Measurements from ENCODE around the gene AMDHD2.

Gene AMDHD2, protein sequence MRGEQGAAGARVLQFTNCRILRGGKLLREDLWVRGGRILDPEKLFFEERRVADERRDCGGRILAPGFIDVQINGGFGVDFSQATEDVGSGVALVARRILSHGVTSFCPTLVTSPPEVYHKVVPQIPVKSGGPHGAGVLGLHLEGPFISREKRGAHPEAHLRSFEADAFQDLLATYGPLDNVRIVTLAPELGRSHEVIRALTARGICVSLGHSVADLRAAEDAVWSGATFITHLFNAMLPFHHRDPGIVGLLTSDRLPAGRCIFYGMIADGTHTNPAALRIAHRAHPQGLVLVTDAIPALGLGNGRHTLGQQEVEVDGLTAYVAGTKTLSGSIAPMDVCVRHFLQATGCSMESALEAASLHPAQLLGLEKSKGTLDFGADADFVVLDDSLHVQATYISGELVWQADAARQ

DNA sequence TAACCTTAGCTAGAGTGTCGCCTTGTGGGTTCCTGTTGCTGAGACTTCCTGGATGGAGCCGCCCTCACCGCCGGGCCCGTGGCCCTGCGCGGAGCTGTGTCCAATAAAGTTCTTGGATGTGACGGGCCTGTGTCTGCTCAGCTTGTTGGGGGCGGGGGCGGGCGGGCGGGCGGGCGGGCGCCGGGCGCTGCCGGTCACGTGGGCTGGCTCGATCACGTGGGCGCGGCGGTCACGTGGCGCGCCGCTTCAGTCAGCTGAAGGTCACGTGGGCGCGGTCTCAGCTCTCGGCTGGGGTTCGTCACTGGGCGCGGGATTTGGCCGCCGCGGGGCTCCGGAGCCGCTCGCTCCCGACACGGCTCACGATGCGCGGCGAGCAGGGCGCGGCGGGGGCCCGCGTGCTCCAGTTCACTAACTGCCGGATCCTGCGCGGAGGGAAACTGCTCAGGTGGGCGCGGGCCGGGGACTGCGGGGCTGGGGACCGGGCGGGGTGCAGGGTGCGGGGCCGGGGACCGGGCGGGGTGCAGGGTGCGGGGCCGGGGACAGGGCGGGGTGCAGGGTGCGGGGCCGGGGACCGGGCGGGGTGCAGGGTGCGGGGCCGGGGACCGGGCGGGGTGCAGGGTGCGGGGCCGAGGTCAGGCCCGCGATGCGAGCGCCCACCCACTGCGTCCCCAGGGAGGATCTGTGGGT lies at the start of gene AMDHD2:
Gene AMDHD2 (plus strand): TSS at position 275 of the 687 bp plus-strand sequence. CDS start 88 bp downstream, at position 363.
- peak within 1 kb of the TSS; percentile 90 for H3K4me3 Mint-ChIP-seq
- H3K4me1 Mint-ChIP-seq (ENCODE audit: low read depth): peaks cover 50% of the 10 kb centered on the region
- H3K36me3 Mint-ChIP-seq: no peaks in the 10 kb centered on the region
- H3K27ac Mint-ChIP-seq: peak within 1 kb of the TSS; percentile 93
- H3K9me3 Mint-ChIP-seq (ENCODE audit: low read depth): no peaks in the 10 kb centered on the region
- no peaks in the 10 kb centered on the region for H3K27me3 Mint-ChIP-seq

DNA sequence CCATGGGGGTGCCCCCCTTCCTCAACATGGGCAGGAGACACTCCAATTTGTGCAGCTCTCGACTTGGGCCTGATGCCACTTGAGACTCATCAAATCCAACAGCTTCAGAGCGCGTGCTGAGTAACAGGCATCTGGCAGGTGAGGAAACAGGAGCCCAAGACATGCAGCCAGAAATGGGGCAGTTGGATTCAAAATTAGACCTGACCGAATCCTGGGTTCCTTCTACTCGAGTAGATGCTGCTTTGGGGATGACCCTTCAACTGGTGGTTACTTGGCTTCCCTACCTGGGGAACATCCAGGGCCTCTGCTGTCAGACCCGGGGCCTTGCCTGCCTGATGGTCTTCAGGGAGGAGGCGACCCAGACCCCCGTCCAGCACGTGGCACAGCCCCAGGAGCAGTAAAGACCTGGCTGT lies 49.6 kb upstream of the AMDHD2 start:
- no peaks in the 10 kb centered on the region for H3K9me3 Mint-ChIP-seq (ENCODE audit: low read depth)
- peaks cover 8% of the 10 kb centered on the region for H3K4me1 Mint-ChIP-seq (ENCODE audit: low read depth)
- H3K27ac Mint-ChIP-seq: no peak overlapping the region
- H3K4me3 Mint-ChIP-seq: no peak overlapping the region
- peaks cover 6% of the 10 kb centered on the region for H3K27me3 Mint-ChIP-seq
- H3K36me3 Mint-ChIP-seq: no peaks in the 10 kb centered on the region

DNA sequence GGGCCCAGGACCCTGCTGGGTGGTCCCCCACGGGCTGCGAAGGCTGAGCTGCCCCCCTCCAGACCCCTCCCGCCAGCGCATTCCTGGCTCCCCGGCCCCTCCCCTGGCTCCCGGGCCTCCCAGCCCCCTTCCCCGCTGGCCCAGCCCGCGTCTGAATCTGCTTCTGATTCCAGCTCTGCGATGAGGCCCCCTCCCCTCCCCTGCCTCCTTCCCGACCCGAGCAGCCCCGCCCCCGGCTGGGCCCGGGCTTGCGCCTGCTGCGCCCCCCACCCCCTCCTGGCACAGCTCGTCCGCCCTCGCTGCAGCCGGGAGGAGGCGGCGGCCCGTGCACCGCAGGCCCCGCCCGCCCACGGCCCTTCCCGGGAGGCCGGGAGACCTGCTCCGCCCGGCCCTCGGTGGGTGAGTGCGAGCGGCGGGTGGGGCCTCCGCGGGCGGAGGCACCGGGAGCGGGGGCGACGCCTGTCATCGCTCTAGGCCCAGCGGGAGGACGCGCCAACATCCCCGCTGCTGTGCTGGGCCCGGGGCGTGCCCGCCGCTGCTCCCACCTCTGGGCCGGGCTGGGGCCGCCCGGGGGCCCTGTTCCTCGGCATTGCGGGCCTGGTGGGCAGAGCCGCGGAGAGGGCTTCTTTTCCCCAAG lies 49.0 kb upstream of the AMDHD2 start, which contains the start of gene NTN3:
Gene NTN3 (plus strand): TSS at position 282 of the 637 bp plus-strand sequence. CDS start 405 bp downstream, outside the sequence.
- Mint-ChIP-seq H3K4me3 (no peak within 1 kb of the TSS), H3K9me3 (ENCODE audit: low read depth) (no peaks in the 10 kb centered on the region), H3K27me3 (peaks cover 6% of the 10 kb centered on the region), H3K36me3 (no peaks in the 10 kb centered on the region), H3K27ac (no peak within 1 kb of the TSS), H3K4me1 (ENCODE audit: low read depth) (peaks cover 10% of the 10 kb centered on the region)

DNA sequence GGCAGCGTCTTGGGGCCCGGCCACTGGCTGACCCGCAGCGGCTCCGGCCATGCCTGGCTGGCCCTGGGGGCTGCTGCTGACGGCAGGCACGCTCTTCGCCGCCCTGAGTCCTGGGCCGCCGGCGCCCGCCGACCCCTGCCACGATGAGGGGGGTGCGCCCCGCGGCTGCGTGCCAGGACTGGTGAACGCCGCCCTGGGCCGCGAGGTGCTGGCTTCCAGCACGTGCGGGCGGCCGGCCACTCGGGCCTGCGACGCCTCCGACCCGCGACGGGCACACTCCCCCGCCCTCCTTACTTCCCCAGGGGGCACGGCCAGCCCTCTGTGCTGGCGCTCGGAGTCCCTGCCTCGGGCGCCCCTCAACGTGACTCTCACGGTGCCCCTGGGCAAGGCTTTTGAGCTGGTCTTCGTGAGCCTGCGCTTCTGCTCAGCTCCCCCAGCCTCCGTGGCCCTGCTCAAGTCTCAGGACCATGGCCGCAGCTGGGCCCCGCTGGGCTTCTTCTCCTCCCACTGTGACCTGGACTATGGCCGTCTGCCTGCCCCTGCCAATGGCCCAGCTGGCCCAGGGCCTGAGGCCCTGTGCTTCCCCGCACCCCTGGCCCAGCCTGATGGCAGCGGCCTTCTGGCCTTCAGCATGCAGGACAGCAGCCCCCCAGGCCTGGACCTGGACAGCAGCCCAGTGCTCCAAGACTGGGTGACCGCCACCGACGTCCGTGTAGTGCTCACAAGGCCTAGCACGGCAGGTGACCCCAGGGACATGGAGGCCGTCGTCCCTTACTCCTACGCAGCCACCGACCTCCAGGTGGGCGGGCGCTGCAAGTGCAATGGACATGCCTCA lies 48.3 kb upstream of the AMDHD2 start:
- Mint-ChIP-seq H3K27ac (no peak overlapping the region), H3K27me3 (peaks cover 6% of the 10 kb centered on the region), H3K36me3 (no peaks in the 10 kb centered on the region), H3K4me1 (ENCODE audit: low read depth) (peaks cover 17% of the 10 kb centered on the region), H3K9me3 (ENCODE audit: low read depth) (no peaks in the 10 kb centered on the region), H3K4me3 (no peak overlapping the region)

DNA sequence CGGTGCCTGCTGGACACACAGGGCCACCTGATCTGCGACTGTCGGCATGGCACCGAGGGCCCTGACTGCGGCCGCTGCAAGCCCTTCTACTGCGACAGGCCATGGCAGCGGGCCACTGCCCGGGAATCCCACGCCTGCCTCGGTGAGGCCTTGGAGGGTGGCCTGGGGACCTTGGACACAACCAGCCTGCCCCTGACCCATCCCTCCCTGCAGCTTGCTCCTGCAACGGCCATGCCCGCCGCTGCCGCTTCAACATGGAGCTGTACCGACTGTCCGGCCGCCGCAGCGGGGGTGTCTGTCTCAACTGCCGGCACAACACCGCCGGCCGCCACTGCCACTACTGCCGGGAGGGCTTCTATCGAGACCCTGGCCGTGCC lies 47.7 kb upstream of the AMDHD2 start:
- Mint-ChIP-seq H3K4me1 (ENCODE audit: low read depth) (peaks cover 17% of the 10 kb centered on the region), H3K4me3 (peak overlapping the region; percentile 79), H3K27ac (no peak overlapping the region), H3K27me3 (peaks cover 6% of the 10 kb centered on the region), H3K36me3 (no peaks in the 10 kb centered on the region), H3K9me3 (ENCODE audit: low read depth) (no peaks in the 10 kb centered on the region)

DNA sequence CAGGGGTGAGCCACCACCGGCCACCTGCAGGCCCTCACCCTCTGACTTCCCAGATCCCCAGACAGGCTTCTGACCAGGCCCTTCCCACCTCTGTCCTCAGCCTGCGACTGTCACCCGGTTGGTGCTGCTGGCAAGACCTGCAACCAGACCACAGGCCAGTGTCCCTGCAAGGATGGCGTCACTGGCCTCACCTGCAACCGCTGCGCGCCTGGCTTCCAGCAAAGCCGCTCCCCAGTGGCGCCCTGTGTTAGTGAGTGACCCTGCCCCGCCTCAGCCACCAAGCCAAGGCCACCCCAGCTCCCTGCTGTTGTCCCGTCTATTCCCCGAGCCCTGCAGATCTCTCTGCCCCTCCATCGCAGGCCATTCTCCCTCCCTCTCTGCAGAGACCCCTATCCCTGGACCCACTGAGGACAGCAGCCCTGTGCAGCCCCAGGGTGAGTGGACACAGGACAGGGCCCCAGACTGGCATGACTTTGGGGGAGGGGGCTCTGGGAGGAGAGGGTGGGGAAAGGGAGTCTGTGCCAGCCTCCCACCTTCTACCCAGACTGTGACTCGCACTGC lies 47.2 kb upstream of the AMDHD2 start:
- Mint-ChIP-seq H3K27me3 (peaks cover 6% of the 10 kb centered on the region), H3K27ac (no peak overlapping the region), H3K4me1 (ENCODE audit: low read depth) (peaks cover 17% of the 10 kb centered on the region), H3K9me3 (ENCODE audit: low read depth) (no peaks in the 10 kb centered on the region), H3K4me3 (peak overlapping the region; percentile 79), H3K36me3 (no peaks in the 10 kb centered on the region)

DNA sequence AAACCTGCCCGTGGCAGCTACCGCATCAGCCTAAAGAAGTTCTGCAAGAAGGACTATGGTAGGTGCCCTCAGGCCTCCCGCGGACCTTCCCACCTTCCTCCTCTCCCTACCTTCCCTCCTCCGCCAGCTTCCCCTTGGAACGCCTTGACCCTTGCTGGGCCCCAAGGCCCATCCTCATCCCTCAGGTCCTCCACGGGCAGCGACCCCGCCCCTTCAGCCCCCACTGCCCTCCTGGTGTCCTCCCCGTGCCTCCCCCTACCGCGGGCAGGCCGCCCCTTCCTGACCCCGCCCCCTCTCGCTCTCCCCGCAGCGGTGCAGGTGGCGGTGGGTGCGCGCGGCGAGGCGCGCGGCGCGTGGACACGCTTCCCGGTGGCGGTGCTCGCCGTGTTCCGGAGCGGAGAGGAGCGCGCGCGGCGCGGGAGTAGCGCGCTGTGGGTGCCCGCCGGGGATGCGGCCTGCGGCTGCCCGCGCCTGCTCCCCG lies 46.7 kb upstream of the AMDHD2 start:
- H3K9me3 Mint-ChIP-seq (ENCODE audit: low read depth): no peaks in the 10 kb centered on the region
- peaks cover 15% of the 10 kb centered on the region for H3K4me1 Mint-ChIP-seq (ENCODE audit: low read depth)
- H3K36me3 Mint-ChIP-seq: no peaks in the 10 kb centered on the region
- H3K27me3 Mint-ChIP-seq: peaks cover 6% of the 10 kb centered on the region
- peak overlapping the region; percentile 79 for H3K4me3 Mint-ChIP-seq
- H3K27ac Mint-ChIP-seq: no peak overlapping the region

DNA sequence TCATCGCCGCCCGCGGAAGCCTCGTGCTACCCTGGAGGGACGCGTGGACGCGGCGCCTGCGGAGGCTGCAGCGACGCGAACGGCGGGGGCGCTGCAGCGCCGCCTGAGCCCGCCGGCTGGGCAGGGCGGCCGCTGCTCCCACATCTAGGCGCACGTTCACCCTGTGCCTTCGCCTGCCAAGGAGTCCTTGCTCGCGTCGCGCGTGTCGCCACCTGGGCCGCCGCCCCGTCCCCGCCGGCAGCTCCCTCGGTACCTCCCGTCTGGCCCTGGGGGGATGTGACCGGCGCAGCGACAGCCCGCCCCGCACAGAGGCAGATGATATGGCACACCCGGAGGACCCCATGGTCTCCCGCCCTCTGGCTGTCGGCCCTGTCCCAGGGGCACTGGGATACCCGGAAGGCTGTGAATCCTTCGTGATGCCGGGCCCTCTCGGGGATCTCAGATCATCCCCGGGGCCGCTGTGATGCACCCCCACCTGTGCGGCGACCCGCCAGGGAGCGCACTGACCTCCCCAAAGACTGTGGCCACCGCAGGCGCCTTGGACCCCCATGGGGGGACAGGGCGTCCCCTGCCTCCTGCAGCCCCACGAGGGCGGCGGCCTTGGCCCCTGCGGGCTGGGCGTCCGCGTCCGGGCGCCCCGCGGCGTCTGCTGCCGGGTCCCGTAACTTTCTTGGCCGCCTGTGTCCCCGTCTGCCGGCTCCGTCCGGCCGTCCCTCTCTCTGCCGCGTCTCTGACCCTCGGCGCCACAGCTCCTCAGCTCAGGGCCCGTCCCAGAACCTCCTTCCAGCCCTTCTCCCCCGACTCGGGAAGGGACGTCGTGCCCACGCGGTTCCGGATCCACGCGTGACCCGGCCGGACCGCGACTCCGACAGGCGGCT lies 45.9 kb upstream of the AMDHD2 start:
- H3K27ac Mint-ChIP-seq: peak overlapping the region; percentile 64
- no peaks in the 10 kb centered on the region for H3K36me3 Mint-ChIP-seq
- H3K9me3 Mint-ChIP-seq (ENCODE audit: low read depth): no peaks in the 10 kb centered on the region
- peak overlapping the region; percentile 74 for H3K4me3 Mint-ChIP-seq
- H3K4me1 Mint-ChIP-seq (ENCODE audit: low read depth): peaks cover 15% of the 10 kb centered on the region
- H3K27me3 Mint-ChIP-seq: peaks cover 6% of the 10 kb centered on the region

DNA sequence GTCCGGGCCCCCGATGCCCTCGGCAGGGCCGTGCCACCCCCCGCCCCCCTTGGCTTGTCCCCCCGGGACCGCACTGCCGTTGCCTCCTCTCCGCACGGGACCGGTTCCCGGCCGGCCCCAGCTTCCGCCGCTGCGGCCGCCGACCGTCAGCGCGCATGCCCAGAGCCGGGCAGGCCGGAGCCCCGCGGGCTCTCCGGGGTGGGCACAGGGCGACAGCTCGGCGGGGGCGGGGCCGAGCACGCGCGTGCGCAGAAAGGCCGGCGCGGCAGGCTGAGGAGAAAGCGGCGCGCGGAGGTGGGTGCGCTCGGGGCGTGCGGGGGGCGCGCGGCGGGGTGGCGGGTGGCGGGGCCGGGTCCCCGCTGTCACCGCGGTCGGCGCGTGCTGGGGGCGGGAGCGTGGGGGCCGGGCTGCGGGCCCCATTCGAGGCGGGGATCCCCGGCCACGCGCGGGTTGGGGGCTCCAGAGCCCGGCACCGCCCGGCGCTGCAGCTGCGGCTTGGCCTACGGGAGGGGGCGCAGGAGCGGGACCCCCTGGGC lies 45.2 kb upstream of the AMDHD2 start, which contains the start of gene TBC1D24:
Gene TBC1D24 (plus strand): TSS at position 251 of the 536 bp plus-strand sequence. CDS start 21,022 bp downstream, outside the sequence.
- peak within 1 kb of the TSS; percentile 64 for H3K27ac Mint-ChIP-seq
- peaks cover 3% of the 10 kb centered on the region for H3K27me3 Mint-ChIP-seq
- H3K4me1 Mint-ChIP-seq (ENCODE audit: low read depth): peaks cover 12% of the 10 kb centered on the region
- H3K36me3 Mint-ChIP-seq: no peaks in the 10 kb centered on the region
- H3K9me3 Mint-ChIP-seq (ENCODE audit: low read depth): no peaks in the 10 kb centered on the region
- peak within 1 kb of the TSS; percentile 74 for H3K4me3 Mint-ChIP-seq

DNA sequence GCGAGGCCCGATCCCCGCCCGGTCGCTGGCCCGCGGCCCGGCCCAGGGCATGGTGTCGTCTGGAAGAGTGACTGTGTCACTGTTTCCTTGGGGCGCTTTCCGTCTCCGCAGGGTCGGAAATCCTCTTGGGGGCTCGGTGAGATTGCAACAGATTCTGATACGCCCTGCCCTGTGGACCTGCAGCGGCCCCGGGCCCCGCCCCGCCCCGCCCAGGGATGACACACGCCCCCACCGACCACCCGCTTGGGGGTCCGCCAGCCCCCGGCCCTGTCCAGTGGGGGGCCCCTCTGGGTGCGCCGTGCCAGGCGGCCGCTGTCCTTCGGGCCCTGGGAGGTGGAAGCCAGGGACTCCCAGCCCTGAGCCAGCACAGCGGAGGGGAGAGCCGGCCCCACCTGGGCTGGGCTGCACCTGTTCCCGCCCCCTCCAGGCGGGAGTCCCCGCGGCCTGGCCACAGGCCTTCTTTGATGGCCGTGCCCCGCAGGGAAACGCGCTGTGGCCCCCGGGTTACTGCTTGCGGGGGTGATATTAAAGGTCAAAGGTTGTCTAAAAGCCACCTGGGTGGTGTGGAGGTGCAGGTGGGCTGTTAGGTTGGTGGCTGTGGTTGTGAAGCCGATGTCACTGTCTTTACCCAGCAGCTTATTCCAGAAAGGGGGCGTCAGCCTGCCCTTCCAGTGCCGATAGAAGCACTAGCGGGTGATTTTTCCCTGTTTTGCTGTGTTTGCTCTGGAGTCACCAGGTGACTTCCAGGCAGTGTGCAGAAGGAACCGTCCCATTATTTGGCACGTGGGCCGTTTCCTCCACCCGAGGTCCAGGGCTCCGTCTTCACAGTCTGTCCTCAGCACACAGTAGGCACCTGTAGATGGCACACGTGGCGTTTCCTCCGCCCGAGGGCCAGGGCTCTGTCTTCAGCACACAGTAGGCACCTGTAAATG lies 44.5 kb upstream of the AMDHD2 start:
- Mint-ChIP-seq H3K9me3 (ENCODE audit: low read depth) (no peaks in the 10 kb centered on the region), H3K4me1 (ENCODE audit: low read depth) (peaks cover 10% of the 10 kb centered on the region), H3K27me3 (no peaks in the 10 kb centered on the region), H3K27ac (no peak overlapping the region), H3K36me3 (no peaks in the 10 kb centered on the region), H3K4me3 (peak overlapping the region; percentile 70)

DNA sequence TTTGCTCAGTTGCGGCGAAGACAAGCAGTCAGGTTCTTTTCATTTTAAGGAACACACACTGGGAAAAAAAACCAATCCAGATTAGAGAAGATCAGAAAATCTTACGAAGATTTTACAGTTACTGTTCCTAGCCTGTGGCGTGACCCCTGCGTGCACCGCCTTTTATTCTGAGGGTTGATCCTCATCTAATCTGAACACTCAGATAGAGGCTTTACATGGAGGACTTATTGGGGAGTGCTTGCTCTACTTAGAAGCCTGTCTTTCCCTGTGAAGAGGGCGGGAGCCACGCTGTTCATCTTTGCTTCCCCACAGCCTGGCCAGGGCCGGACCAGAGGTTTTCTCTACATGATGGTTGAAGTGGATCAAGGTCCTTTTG lies 43.8 kb upstream of the AMDHD2 start:
- H3K9me3 Mint-ChIP-seq (ENCODE audit: low read depth): no peaks in the 10 kb centered on the region
- no peaks in the 10 kb centered on the region for H3K36me3 Mint-ChIP-seq
- H3K4me1 Mint-ChIP-seq (ENCODE audit: low read depth): peaks cover 10% of the 10 kb centered on the region
- no peak overlapping the region for H3K27ac Mint-ChIP-seq
- no peaks in the 10 kb centered on the region for H3K27me3 Mint-ChIP-seq
- peak overlapping the region; percentile 70 for H3K4me3 Mint-ChIP-seq

DNA sequence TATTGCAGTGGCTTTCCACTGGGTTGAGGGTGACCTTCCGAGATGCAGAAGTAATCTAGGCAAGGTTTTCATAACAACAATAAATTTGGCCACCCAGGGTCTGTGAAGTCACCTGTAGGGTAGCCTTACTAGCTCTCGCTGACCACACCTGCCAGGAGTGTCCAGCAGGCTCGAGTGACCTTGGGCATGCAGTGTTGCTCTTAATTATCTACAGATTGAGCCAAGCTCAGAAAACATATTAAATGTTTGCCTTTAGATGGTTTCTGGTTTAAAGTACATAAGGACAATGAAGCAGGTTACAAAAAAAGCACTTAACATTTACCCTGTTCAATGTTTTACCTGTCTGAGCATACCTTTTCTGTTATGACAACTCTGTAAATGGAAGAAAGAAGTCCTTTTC lies 43.4 kb upstream of the AMDHD2 start:
- H3K4me1 Mint-ChIP-seq (ENCODE audit: low read depth): peaks cover 10% of the 10 kb centered on the region
- H3K9me3 Mint-ChIP-seq (ENCODE audit: low read depth): no peaks in the 10 kb centered on the region
- H3K36me3 Mint-ChIP-seq: no peaks in the 10 kb centered on the region
- H3K4me3 Mint-ChIP-seq: peak overlapping the region; percentile 70
- H3K27ac Mint-ChIP-seq: no peak overlapping the region
- no peaks in the 10 kb centered on the region for H3K27me3 Mint-ChIP-seq
